Ovary (tissue), 10 donors: ENCODE data around the gene ELAC2. TPM values are rescaled to one million over a fixed set of nuclear protein-coding genes. Genes with fewer than 3 reads are reported as not detected.
A peak's percentile ranks its signal among the peaks of the same experiment; 100 is the strongest.

Experiments
- DNase-seq, 5 donors: peaks; one replicate each; pipeline ENCODE4 v3.0.0-alpha.2; 2019 to 2020
- H3K27ac ChIP-seq, 2 donors: fragments of 200-600 bp; one replicate each; pipeline versions ENCODE4 v1.5.1 to v1.8.0; 2019 to 2022
- H3K27me3 ChIP-seq: fragments of 200-600 bp; one replicate; pipeline ENCODE4 v1.8.0; 2022
- H3K36me3 ChIP-seq: fragments of 200-600 bp; sonication (generic); one replicate; pipeline ENCODE4 v1.5.1; 2019
- H3K4me1 ChIP-seq: one replicate; pipeline ENCODE4 v1.8.1; 2013; ENCODE audit warnings: mild to moderate bottlenecking, moderate library complexity; ENCODE audit not compliant: insufficient read depth
- H3K4me3 ChIP-seq: fragments of 200-600 bp; sonication (generic); one replicate; pipeline ENCODE4 v1.5.1; 2017
- H3K9me3 ChIP-seq, 2 donors: fragments of 200-600 bp in 1 of 2; sonication (generic) in 1 of 2; one replicate each; pipeline versions ENCODE4 v1.5.1 to v1.8.1; 2013 to 2019; ENCODE audit warnings: mild to moderate bottlenecking in 1 of 2, moderate library complexity in 1 of 2
- EP300 ChIP-seq: sonication (generic); formaldehyde crosslinking; IDR thresholded peaks from one replicate; pipeline ENCODE4 v1.6.1; 2017; ENCODE audit warnings: antibody characterized with exemption
- POLR2A ChIP-seq: fragments of 450-650 bp; IDR thresholded peaks from one replicate; pipeline ENCODE4 v1.6.1; 2017; ENCODE audit warnings: antibody characterized with exemption, mild to moderate bottlenecking, moderate library complexity
- whole genome bisulfite sequencing, 3 donors: extraction: QIAGEN DNeasy Blood & Tissue Kit in 1 of 3; methylation state at CpG; one replicate each; pipeline versions ENCODE4 v1.1.5 to v1.1.7; 2013 to 2017; 5-methylcytosine and 5-hydroxymethylcytosine counted together
- intact Hi-C, 4 donors: fragments of 100-400 bp; cut with DNase I; formaldehyde crosslinking; loops; one replicate each; pipeline versions ENCODE4 v1.11.0 to v1.15.1; 2022 to 2023
- long read RNA-seq, 3 donors: library from polyadenylated mRNA in 2 of 3; unstranded in 2 of 3; transcript quantifications; one replicate each; pipeline ENCODE4 v2.0.0 and lab custom pipeline, GENCODE V29; 2021 to 2026
- polyA plus RNA-seq, 2 donors: library from polyadenylated mRNA; stranded (reverse); fragments of 200-250 nt in 1 of 2; fragments of 350-450 nt in 1 of 2; fragmentation: Illumina TruSeq in 1 of 2; extraction: RNeasy Lipid Tissue Mini Kit (QIAGEN cat#74804) in 1 of 2; gene quantifications; one replicate each; pipeline ENCODE4 v1.2.3, GENCODE V29; 2013 to 2014
- total RNA-seq, 7 donors: library from RNA; depleted of rRNA in 2 of 7; stranded (reverse); fragments of >200 nt in 2 of 7; fragmentation: NEBNext Ultra II Directional in 3 of 7; extraction: Animal tissue kit (Norgen Biotek cat#: 25700) in 3 of 7; gene quantifications; one replicate each; pipeline versions ENCODE4 v1.1.0 to v1.2.4, GENCODE V29; 2016 to 2023
- TF ChIP-seq, protein P1 (sequence below), 3 donors: fragments of 450-650 bp in 2 of 3; fragments of 200-600 bp in 1 of 3; IDR thresholded peaks; one replicate each; pipeline versions ENCODE4 v1.5.1 to v1.8.0; 2016 to 2022; ENCODE audit warnings: antibody characterized with exemption in 3 of 3, mild to moderate bottlenecking in 1 of 3
- donor health status: DM: no; HTN: no; CAD: no; lungs with moderate emphysema.
- donor health status: DM: no; HTN: no; CAD: no.
- donor health status: Bipolar disorder and iron deficiency.
- donor health status: DM: yes; HTN: yes; CAD: no.
- donor health status: DM: no; HTN: no; CAD: no.
- donor health status: DM: yes; HTN: yes; CAD: no.

ELAC2 gene, protein sequence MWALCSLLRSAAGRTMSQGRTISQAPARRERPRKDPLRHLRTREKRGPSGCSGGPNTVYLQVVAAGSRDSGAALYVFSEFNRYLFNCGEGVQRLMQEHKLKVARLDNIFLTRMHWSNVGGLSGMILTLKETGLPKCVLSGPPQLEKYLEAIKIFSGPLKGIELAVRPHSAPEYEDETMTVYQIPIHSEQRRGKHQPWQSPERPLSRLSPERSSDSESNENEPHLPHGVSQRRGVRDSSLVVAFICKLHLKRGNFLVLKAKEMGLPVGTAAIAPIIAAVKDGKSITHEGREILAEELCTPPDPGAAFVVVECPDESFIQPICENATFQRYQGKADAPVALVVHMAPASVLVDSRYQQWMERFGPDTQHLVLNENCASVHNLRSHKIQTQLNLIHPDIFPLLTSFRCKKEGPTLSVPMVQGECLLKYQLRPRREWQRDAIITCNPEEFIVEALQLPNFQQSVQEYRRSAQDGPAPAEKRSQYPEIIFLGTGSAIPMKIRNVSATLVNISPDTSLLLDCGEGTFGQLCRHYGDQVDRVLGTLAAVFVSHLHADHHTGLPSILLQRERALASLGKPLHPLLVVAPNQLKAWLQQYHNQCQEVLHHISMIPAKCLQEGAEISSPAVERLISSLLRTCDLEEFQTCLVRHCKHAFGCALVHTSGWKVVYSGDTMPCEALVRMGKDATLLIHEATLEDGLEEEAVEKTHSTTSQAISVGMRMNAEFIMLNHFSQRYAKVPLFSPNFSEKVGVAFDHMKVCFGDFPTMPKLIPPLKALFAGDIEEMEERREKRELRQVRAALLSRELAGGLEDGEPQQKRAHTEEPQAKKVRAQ
- total RNA-seq, result 10 to 100 TPM; 32.8 to 46.6 (median 38.4) TPM
- 10 to 100 TPM; 24.5 to 83.2 TPM for polyA plus RNA-seq
- long read RNA-seq, donor 1, transcript ELAC2-203 (23 exons, 2,671 nt), result minor isoform, 14 of 209 reads
- long read RNA-seq, donor 1, transcript ELAC2-201 (24 exons, 3,148 nt), result major isoform, 126 of 209 reads
- long read RNA-seq, donor 1, partial matches to known transcripts, result 33 of 209 reads
- long read RNA-seq, donor 1, other reads (novel, unspliced or antisense), result 35 of 209 reads
- long read RNA-seq, donor 2, partial matches to known transcripts, result 14 of 17 reads
- long read RNA-seq, donor 2, other reads (novel, unspliced or antisense), result 0 of 17 reads
- long read RNA-seq, donor 3, transcript ELAC2-201 (24 exons, 3,148 nt), result major isoform, 100 of 146 reads
- long read RNA-seq, donor 3, partial matches to known transcripts, result 8 of 146 reads
- long read RNA-seq, donor 3, other reads (novel, unspliced or antisense), result 36 of 146 reads

DNA sequence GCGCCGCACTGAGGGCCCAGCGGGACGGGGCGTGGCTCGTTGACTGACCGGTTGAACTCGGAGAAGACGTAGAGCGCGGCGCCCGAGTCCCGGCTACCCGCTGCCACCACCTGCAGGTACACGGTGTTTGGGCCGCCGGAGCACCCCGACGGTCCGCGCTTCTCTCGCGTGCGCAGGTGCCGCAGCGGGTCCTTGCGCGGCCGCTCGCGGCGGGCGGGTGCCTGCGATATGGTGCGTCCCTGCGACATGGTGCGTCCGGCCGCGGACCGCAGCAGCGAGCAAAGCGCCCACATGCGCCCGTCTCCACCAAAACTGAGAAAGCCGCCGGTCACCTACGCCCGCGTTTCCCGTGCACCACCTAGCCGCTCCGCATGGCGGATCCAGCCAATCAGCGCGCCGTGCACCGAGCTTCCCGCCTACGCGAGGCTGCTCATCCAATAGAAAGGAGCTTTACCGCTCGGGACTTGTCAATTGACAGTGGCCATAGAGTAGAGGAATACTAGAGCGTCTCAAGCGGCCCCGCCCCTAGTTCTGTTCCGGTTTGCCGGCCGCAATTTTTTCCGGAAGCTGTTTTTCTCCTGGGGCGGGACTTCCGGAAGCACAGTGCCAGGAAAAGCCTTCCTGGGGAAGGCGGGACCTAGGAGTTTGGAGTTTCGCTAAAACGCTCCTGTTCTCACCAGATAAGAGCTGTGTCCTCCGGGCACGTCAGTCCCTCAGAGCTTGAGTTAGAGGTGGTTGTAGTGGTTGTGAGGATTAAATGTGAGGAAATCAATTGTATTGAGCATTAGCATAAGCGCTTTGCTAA lies at the start of gene ELAC2:
Gene ELAC2 (minus strand): TSS at position 373 of the 805 bp plus-strand sequence. CDS start 80 bp downstream, at position 293.
- no peaks in the 10 kb centered on the region for H3K27me3 ChIP-seq
- no peaks in the 10 kb centered on the region for H3K36me3 ChIP-seq
- peak within 1 kb of the TSS in 1 of 2 donors; percentile 63 for H3K27ac ChIP-seq
- DNase-seq, result peak; percentile 93 to 97 (median 96)
- H3K9me3 ChIP-seq, result no peaks in the 10 kb centered on the region
- H3K4me3 ChIP-seq, result peak within 1 kb of the TSS; percentile 80
- intact Hi-C loops, result no loop called here
- TF ChIP-seq, protein P1, sequence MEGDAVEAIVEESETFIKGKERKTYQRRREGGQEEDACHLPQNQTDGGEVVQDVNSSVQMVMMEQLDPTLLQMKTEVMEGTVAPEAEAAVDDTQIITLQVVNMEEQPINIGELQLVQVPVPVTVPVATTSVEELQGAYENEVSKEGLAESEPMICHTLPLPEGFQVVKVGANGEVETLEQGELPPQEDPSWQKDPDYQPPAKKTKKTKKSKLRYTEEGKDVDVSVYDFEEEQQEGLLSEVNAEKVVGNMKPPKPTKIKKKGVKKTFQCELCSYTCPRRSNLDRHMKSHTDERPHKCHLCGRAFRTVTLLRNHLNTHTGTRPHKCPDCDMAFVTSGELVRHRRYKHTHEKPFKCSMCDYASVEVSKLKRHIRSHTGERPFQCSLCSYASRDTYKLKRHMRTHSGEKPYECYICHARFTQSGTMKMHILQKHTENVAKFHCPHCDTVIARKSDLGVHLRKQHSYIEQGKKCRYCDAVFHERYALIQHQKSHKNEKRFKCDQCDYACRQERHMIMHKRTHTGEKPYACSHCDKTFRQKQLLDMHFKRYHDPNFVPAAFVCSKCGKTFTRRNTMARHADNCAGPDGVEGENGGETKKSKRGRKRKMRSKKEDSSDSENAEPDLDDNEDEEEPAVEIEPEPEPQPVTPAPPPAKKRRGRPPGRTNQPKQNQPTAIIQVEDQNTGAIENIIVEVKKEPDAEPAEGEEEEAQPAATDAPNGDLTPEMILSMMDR (IDR thresholded peaks at IDR 0.05), result peak in 2 of 3 donors; percentile 31 to 38
- TF ChIP-seq POLR2A (peak; percentile 24), EP300 (no peak)
- peaks cover 1% of the 10 kb centered on the region for H3K4me1 ChIP-seq
- 0 to 1% (median 1%) methylated on average over 42 to 79 of the region's 79 CpGs for WGBS, 3 donors

DNA sequence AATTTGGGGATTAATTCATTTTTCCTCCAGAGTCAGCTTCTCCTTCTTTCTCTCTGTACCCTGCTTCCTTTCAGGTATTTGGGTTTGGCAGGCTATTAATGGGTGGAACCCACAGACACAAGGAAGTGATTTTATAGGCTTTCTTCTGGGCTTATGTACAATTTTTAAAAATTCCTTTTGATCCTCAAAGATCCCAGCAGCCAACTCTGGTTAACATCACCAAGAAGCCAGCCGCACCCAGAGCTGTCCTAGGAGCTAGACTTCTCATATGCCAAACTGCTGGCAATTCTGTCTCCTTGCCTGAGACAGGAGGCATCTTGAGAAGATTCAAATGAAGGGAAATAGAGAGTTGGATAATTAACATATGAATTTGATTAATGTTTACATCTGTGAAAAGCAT lies 47.2 kb upstream of the ELAC2 start:
- intact Hi-C loops, result no loop called here
- 78 to 89% (median 87%) methylated on average over 1 of the region's 1 CpG for WGBS, 3 donors
- no peaks in the 10 kb centered on the region for H3K36me3 ChIP-seq

DNA sequence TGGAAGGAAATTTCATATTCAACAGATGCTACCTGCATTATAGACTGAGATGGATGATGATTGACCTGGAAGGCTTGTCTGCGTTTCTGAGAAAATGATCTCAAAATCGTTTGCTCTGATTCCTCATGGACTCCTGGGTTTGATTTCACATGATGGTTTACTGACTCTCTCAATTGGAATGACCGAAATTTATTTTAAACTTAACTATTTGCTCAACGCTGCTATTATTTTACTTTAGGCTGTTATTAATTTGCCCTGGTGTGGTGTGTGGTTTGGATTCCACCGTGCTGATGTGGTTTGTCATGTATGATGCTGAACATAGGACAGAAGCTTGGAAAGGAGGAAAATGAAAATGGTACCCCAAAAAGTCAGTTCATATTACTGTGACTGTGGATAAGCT lies 37.3 kb upstream of the ELAC2 start:
- Histone ChIP-seq H3K36me3 (no peaks in the 10 kb centered on the region), H3K27ac (no peak overlapping the region), H3K4me3 (no peak overlapping the region), H3K9me3 (no peaks in the 10 kb centered on the region), H3K27me3 (no peaks in the 10 kb centered on the region), H3K4me1 (no peaks in the 10 kb centered on the region)
- intact Hi-C loops, result no loop called here
- TF ChIP-seq EP300 (no peak), POLR2A (no peak)
- TF ChIP-seq, protein P1 (IDR thresholded peaks at IDR 0.05), result no peak
- WGBS, 3 donors, result 79 to 88% (median 81%) methylated on average over 5 of the region's 5 CpGs
- DNase-seq, result no peak

More for the DNA sequence above, 47.2 kb upstream of the ELAC2 start:
- no peaks in the 10 kb centered on the region for H3K27me3 ChIP-seq
- H3K4me1 ChIP-seq, result no peaks in the 10 kb centered on the region
- TF ChIP-seq POLR2A, result no peak
- no peak for TF ChIP-seq EP300
- TF ChIP-seq, protein P1 (IDR thresholded peaks at IDR 0.05), result no peak
- H3K27ac ChIP-seq, result no peak overlapping the region
- no peaks in the 10 kb centered on the region for H3K9me3 ChIP-seq
- DNase-seq, result no peak
- H3K4me3 ChIP-seq, result no peak overlapping the region
